Urinary bladder (tissue), 4 donors: ENCODE results near the gene TBX1. TPM values are rescaled to one million over a fixed set of nuclear protein-coding genes. Genes with fewer than 3 reads are reported as not detected.

Source experiments
- DNase-seq: peaks from one replicate; pipeline ENCODE4 v3.0.0-alpha.2; 2015; ENCODE audit errors: extremely low spot score
- H3K27ac ChIP-seq: one replicate; pipeline ENCODE4 v1.5.1; 2013; ENCODE audit warnings: low read depth, mild to moderate bottlenecking, moderate library complexity
- H3K36me3 ChIP-seq: one replicate; pipeline ENCODE4 v1.6.1; 2013; ENCODE audit warnings: mild to moderate bottlenecking, moderate library complexity; ENCODE audit not compliant: insufficient read depth
- H3K4me1 ChIP-seq: one replicate; pipeline ENCODE4 v1.6.1; 2013; ENCODE audit warnings: mild to moderate bottlenecking, moderate library complexity; ENCODE audit not compliant: insufficient read depth
- H3K4me3 ChIP-seq: one replicate; pipeline ENCODE4 v1.5.1; 2013; ENCODE audit warnings: low read depth, low read length
- WGBS: extraction: QIAGEN DNeasy Blood & Tissue Kit; methylation state at CpG from one replicate; pipeline ENCODE4 v1.1.7; 2013; 5-methylcytosine and 5-hydroxymethylcytosine counted together
- polyA plus RNA-seq: library from polyadenylated mRNA; stranded (reverse); fragments of 200-250 nt; gene quantifications from one replicate; pipeline ENCODE4 v1.2.3, GENCODE V29; 2013
- total RNA-seq: library from RNA; depleted of rRNA; stranded (reverse); fragments of >200 nt; gene quantifications from one replicate; pipeline ENCODE4 v1.2.3, GENCODE V29; 2014
- donor health status: healthy with polysubstance abuse.
- donor health status: healthy.

Gene TBX1
- total and polyA plus RNA-seq, 2 donors, result 1.2 to 1.4 TPM

DNA sequence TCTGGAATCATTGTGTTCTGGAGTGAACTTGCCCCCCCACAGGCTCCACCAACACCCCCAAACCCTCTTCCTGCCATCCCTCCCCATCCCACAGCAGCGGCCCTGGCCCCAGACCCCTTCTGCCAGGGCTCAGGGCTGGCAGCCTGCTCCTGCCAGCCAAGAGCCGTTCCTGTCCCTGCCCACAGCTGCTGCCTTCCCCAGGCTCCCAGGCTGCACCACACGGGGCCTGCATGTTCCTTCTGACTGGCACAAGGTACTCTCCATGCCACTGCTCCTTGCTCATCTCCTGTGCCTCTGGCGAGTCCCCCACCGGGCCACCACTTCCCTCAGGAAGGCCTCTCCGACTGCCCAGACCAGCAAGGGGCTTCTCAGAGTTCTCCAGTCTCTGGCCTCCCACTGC, 32.3 kb upstream of the TBX1 start:
- H3K4me1 ChIP-seq, result no peaks in the 10 kb centered on the region
- no peak overlapping the region for H3K4me3 ChIP-seq
- no peak overlapping the region for H3K27ac ChIP-seq
- no peaks in the 10 kb centered on the region for H3K36me3 ChIP-seq
- DNase-seq, result no peak
- 83% methylated on average over 6 of the region's 6 CpGs for WGBS

DNA sequence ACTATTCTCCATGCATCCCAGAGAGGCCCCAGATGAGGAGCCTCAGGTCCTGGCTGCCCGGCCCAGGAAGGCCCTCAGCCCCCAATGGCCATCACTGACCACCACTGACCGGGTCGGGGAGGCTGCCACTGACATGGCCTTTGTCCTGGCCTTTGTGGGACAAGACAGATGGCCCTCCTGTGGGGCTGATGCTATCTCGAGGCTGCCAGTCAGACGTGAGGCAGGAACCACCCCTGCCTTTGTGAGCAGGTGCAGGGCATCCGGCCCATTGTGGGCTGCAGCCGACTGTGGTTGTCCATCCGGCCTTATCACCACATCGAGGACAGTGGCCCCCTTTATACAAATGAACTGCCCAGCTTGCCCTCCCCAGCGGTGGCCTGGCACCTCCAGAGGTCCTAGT, 31.7 kb upstream of the TBX1 start:
- WGBS, result 85% methylated on average over 10 of the region's 10 CpGs

DNA sequence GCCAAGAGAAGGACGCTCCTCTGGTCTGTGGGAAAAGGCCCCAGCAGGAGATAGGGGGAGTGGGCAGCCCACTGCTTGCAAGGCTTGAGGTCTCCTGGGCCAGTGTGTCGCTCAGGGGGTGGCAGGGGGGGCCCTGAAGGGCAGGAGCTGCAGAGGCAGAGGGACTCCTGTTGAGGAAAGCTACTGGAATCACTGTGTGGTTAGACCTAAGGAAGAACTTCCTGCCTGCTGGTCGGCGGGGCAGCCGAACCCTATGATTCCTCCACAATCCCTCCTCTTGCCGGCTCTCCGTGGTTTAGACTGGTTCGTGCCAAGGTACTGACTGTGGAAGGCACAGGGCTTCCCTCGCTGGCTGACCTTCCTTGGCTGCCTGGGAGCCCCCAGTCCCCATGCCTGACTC, 31.1 kb upstream of the TBX1 start:
- Histone ChIP-seq H3K4me3 (no peak overlapping the region), H3K4me1 (no peaks in the 10 kb centered on the region), H3K27ac (no peak overlapping the region), H3K36me3 (no peaks in the 10 kb centered on the region)
- 78% methylated on average over 9 of the region's 9 CpGs for WGBS
- DNase-seq, result no peak

More for the DNA sequence above, 31.7 kb upstream of the TBX1 start:
- Histone ChIP-seq H3K4me1 (no peaks in the 10 kb centered on the region), H3K4me3 (no peak overlapping the region), H3K36me3 (no peaks in the 10 kb centered on the region), H3K27ac (no peak overlapping the region)
- DNase-seq, result no peak

DNA sequence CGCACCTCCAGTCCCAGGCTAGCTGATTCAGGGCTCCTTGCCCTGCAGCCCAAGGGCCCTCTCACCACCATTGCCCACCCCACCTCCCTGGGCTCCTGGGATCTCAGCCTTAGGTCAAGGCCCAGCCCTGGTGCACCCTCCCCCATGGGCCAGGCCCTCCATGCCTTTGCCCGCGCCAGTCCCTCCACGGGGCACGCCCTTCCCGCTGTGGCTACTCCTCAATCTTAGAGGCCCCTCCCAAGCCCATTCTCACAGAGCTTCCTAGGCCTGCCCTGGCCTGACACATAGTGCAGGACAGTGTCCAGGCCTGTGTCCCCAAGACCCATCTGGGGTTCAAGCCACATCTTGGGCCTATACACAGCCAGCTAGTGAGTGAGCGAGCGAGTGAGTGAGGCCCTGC, 30.4 kb upstream of the TBX1 start:
- Histone ChIP-seq H3K36me3 (no peaks in the 10 kb centered on the region), H3K4me1 (no peaks in the 10 kb centered on the region), H3K4me3 (no peak overlapping the region), H3K27ac (no peak overlapping the region)
- no peak for DNase-seq
- 88% methylated on average over 8 of the region's 8 CpGs for WGBS

DNA sequence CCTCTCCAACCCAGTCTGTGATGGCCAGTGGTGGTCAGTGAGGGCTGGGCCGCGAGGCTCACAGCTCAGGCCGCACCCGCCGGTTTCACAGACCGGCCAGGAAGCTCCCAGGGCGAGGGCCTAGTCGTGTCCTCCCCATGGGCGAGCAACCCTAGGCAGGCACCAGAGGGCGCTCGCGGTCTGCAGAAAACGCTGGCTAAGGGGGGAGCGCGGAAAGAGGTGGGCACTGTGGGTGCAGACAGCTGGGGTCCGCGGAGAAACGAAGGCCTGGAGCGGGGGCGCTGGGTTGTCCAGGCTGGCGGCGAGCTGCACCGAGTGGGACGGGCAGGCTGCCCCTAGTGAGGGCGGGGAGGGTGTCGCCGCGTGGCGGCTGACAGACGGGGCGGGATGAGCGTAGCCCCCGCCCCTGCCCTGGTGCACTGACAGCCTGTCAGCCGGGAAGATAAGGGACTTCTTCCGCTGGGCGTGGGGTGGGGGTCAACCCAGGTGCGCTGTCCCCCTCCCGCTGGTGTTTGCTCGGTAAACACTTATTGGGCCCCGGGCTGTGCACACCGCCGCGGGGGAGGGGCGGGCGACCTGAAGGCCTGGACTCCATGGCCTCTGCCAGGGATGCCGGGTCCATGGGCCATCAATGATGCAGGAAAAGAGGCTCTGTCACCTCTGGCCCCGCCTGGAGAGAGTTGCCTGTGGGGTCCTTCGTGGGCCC, 29.8 kb upstream of the TBX1 start:
- no peaks in the 10 kb centered on the region for H3K4me1 ChIP-seq
- no peak overlapping the region for H3K27ac ChIP-seq
- DNase-seq, result no peak
- no peak overlapping the region for H3K4me3 ChIP-seq
- no peaks in the 10 kb centered on the region for H3K36me3 ChIP-seq
- 5% methylated on average over 48 of the region's 48 CpGs for WGBS

DNA sequence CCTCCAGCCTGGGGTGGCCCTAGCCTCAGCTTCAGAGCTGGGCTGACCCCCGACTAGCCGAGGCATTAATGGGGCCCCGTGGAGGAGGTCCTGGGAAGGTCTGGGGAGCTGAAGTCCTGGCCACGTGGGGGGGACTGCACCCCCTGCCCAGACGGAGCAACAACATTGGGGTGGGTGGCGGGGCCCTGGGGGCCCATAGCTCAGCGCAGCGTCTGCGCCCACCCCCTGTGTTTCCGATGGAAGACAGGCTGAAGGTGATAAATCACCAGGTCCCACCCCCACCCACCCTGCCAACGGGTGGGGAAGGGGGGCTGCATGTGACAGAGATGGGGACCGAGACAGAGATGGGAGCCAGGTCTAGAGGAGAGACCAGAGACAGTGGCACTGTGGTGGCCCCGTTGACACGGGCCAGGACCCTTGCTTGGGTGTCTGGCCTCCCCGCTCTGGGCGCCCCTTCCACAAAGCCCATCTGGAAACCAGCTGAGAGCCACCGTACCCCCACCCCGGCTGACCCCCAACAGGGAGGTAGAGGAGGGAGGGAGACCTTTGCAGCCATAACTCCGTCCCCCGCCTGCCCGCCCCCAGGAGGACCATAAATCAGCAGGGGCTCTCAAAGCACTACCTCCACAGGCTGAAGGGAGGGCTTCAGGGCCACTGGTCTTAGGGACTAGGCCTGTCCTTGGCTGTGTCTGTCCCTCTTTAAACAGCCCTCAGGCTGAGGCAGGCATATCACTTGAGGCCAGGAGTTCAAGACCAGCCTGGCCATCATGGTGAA, 29.0 kb upstream of the TBX1 start:
- Histone ChIP-seq H3K4me1 (no peaks in the 10 kb centered on the region), H3K36me3 (no peaks in the 10 kb centered on the region), H3K27ac (no peak overlapping the region), H3K4me3 (no peak overlapping the region)
- 62% methylated on average over 21 of the region's 21 CpGs for WGBS
- no peak for DNase-seq

DNA sequence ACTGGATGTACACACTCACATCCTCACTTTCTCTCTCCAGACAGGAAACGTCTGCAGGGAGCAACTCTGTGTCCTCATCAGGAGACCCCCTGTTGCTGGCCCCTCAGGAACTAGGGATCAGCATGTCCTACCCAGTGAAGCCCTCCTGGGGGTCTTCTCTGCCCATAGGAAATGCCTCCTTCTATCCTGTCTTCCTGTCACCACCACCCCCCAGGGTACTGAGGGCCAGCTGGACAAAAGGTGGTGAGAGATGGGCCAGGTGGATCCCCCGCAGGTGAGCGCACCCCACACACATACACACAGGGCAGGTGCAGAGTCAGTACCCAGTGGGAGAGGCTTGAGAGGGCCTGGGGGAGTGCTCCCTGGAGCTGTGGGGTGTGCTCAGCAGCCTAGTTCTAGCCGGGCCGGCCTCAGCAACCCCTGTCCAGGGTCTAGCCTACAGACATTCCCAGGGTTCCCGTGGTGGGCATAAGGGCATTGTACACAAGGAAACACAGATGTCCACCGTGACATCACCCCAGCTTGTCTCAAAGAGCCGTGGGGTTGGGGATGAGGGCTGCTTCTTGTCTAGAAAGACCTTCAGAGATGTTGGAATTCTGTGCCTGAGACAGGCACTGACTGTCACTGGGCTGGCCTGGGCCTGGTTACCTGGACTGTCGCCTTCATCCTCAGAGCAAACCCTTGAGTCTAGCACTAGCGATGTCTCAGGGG, 28.0 kb upstream of the TBX1 start:
- Histone ChIP-seq H3K4me3 (no peak overlapping the region), H3K27ac (no peak overlapping the region), H3K4me1 (no peaks in the 10 kb centered on the region), H3K36me3 (no peaks in the 10 kb centered on the region)
- WGBS, result 91% methylated on average over 10 of the region's 10 CpGs
- DNase-seq, result no peak

DNA sequence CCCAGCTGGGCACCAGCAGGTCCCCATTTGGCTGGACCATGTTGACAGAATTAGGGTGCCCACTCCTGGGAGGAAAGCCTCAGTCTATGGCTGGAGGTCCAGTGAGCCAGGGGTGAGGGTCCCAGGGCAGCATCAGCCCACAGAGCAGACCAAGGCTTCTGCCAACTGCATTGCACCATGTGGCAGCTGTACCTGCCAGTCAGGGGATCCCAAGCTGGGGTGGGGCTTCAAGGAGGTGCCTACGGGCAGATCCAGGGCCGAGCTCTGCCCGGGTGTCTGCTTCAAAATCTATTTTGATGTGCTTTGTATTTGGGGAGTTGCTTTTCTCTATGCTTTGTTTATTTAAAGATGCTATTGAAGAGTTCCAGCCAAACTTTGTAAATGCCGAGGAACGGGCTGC, 26.8 kb upstream of the TBX1 start:
- H3K4me3 ChIP-seq, result no peak overlapping the region
- no peak overlapping the region for H3K27ac ChIP-seq
- H3K36me3 ChIP-seq, result no peaks in the 10 kb centered on the region
- WGBS, result 76% methylated on average over 5 of the region's 5 CpGs
- DNase-seq, result no peak
- H3K4me1 ChIP-seq, result no peaks in the 10 kb centered on the region

DNA sequence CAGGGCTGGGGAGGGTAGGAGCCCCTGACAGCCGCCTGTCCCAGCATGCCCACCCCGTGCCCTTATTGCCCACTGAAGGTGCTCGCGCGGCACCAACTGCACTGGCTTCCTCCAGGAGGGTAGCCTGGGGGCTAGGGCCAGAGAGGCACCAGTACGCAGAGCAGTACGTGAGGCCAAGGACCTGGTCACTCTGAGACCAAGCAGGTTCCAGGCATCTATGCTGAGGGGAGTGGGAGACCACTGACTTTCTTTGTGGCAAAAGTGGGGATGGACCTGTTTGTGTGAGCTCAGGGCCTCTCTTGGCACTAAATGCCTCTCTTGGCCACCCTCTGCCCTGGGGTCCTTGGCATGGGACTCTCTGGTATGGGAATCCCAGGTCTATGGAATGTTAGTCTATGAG, 26.4 kb upstream of the TBX1 start:
- WGBS, result 88% methylated on average over 7 of the region's 7 CpGs
- no peak for DNase-seq
- Histone ChIP-seq H3K36me3 (no peaks in the 10 kb centered on the region), H3K4me1 (no peaks in the 10 kb centered on the region), H3K4me3 (no peak overlapping the region), H3K27ac (no peak overlapping the region)

DNA sequence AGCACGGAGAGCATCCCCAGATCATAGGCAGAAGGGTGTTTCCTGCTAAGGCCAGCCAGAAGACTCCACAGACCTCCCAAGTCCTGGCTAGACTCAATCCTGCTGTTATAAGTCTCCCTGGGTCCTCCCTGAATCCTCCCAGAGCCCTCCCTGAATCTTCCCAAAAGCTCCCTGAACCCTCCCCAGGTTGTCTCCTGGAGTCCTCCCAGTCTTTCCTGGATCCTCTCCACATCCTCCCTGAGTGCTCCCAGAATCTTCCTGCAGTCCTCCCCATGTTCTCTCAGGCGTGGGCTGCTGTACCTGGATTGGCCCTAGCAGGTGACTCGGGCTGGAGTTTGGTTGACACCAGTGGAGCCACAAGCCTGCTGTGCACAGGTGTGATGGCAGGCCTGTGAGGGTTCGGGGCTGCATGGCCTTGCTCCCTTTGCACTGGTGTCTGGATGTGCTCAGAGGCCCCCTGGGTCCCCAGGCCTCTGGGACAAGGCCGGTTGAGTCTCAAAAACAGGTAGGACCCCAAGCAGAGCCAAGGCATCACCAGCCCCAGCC, 25.7 kb upstream of the TBX1 start:
- no peak for DNase-seq
- Histone ChIP-seq H3K4me1 (no peaks in the 10 kb centered on the region), H3K4me3 (no peak overlapping the region), H3K36me3 (no peaks in the 10 kb centered on the region), H3K27ac (no peak overlapping the region)
- 91% methylated on average over 5 of the region's 5 CpGs for WGBS

DNA sequence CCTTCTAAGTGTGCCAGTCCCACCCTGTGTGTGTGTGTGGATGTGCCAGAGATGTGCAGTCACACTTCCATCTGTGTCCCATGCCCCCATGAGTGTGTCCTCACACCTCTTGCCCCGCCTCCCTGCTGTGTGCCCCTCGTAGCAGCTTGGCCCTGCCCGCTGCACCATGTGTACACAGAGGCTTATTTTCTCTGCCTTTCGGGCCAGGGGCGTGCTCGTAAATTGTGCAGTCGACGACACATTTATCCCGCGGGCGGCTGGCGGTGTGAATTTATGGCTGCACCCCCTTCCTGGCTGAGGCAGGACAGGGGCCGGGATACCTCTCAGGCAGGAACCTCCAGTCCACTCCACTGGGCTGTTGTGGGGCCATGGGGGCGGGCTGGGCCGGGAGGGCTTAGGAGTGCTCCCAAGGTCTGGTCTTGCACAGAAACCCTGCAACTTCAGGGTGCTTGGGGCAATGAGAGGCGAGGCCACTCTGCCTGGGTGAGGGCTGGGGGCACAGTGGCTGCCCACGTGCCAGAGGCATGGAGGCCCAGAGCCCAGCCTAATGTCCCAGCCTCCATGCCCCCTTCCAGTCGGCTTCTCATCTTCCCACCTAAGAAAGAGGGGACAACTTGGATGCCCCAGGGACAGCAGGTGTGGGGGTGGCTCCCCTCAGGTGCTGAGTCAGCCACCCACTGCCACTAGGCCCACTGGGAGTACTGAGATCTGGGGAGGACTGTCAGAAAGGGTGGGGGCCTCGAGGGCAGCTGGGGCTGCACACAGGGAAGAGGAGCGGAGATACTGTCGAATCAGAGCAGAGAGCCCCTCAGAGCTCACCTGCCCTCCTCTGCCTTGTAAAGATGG, 24.7 kb upstream of the TBX1 start:
- Histone ChIP-seq H3K36me3 (no peaks in the 10 kb centered on the region), H3K4me3 (no peak overlapping the region), H3K4me1 (no peaks in the 10 kb centered on the region), H3K27ac (no peak overlapping the region)
- 75% methylated on average over 21 of the region's 21 CpGs for WGBS
- DNase-seq, result no peak

DNA sequence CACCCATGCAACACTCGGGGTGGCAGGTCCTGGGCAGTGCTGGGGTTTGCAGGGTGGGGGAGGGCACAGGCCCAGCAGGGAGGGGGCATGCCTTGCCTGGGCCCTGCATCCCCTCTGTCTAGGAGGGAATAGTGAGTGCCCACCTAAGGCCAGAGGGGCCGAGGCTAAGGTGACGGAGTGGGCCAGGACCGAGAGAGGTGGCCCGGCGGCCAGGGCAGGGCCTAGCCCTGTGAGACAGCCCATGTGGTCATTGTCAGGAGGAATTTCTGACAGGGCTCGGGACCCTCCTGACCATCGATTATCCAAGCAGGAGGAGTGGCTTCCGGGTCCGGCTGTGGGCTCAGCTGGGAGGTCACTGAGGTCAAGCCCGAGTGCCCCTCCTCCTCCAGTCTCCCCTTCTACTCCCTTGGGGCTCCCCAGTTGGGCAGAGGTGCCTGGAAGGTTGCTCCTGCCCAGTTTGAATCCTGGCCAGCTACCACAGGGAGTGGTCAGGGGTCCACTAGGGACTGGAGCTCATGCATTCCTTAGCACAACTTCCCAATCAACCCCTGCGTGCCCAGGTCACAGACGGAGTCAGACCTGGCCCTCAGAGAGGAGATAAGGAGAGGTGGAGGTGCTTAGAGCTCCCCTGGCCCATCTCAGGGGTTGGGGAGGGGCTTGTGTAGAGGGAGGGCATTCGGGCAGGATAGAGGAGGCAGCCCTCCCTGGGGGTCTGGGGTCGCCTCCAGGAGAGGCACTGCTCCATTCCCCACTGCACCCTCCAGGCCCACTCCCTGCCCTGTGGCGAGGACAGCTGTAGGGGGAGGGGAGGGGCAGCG, 22.5 kb upstream of the TBX1 start:
- 75% methylated on average over 17 of the region's 17 CpGs for WGBS
- no peak for DNase-seq
- no peak overlapping the region for H3K27ac ChIP-seq
- H3K4me1 ChIP-seq, result no peaks in the 10 kb centered on the region
- H3K4me3 ChIP-seq, result no peak overlapping the region
- H3K36me3 ChIP-seq, result no peaks in the 10 kb centered on the region
